ENCODE measurements around the gene SLC2A11. TPM values are rescaled to one million over a fixed set of nuclear protein-coding genes. Genes with fewer than 3 reads are reported as not detected.

Gene SLC2A11
- total and polyA plus RNA-seq, 3 experiments from 2014 or later, result 5.2 to 9.0 (median 7.1) TPM

GRCh38 chr22:23922921-23923320, 65.2 kb downstream of the SLC2A11 start:
- Mint-ChIP-seq H3K9me3 (peaks cover 0 to 27% (median 8%) of the 10 kb centered on the region in 5 donors), H3K27me3 (no peaks in the 10 kb centered on the region), H3K36me3 (peaks cover 7 to 67% (median 23%) of the 10 kb centered on the region in 3 donors), H3K27ac (peak overlapping the region in 1 of 8 donors; percentile 23), H3K4me3 (no peak overlapping the region), H3K4me1 (peaks cover 0 to 9% (median 0%) of the 10 kb centered on the region in 3 donors)
- ChIA-PET CTCF (no interaction called here), POLR2A (no interaction called here)
- DNase-seq, result no peak
- H3K36me3 ChIP-seq (ENCODE audit: insufficient read depth, low read length), result peaks cover 5% of the 10 kb centered on the region
- no peak overlapping the region for H3K27ac ChIP-seq (ENCODE audit: low read depth, low read length)
- H3K27me3 ChIP-seq (ENCODE audit: insufficient read depth, low read length, poor library complexity, severe bottlenecking), result no peaks in the 10 kb centered on the region
- H3K9me3 ChIP-seq (ENCODE audit: low read length), result peaks cover 6% of the 10 kb centered on the region
- H3K4me3 ChIP-seq (ENCODE audit: low read length), result no peak overlapping the region
- no peaks in the 10 kb centered on the region for H3K4me1 ChIP-seq (ENCODE audit: insufficient read depth, low read length)

- peaks cover 0 to 27% (median 8%) of the 10 kb centered on the region in 5 donors for H3K9me3 Mint-ChIP-seq
- peak overlapping the region in 1 of 8 donors; percentile 83 for H3K27ac Mint-ChIP-seq
- DNase-seq, result no peak
- ChIA-PET POLR2A (no interaction called here), CTCF (no interaction called here)
- H3K27me3 Mint-ChIP-seq, result no peaks in the 10 kb centered on the region
- Histone ChIP-seq H3K9me3 (ENCODE audit: low read length) (peaks cover 6% of the 10 kb centered on the region), H3K27me3 (ENCODE audit: insufficient read depth, low read length, poor library complexity, severe bottlenecking) (no peaks in the 10 kb centered on the region), H3K4me1 (ENCODE audit: insufficient read depth, low read length) (no peaks in the 10 kb centered on the region), H3K36me3 (ENCODE audit: insufficient read depth, low read length) (peaks cover 5% of the 10 kb centered on the region), H3K27ac (ENCODE audit: low read depth, low read length) (no peak overlapping the region), H3K4me3 (ENCODE audit: low read length) (no peak overlapping the region)
- peaks cover 0 to 15% (median 0%) of the 10 kb centered on the region in 3 donors for H3K4me1 Mint-ChIP-seq
- no peak overlapping the region for H3K4me3 Mint-ChIP-seq
- H3K36me3 Mint-ChIP-seq, result peaks cover 11 to 76% (median 28%) of the 10 kb centered on the region in 3 donors
Observed at GRCh38 chr22:23925020-23925606, 67.4 kb downstream of the SLC2A11 start.

GRCh38 chr22:23926561-23926960, 68.9 kb downstream of the SLC2A11 start:
- peaks cover 15 to 75% (median 33%) of the 10 kb centered on the region in 3 donors for H3K36me3 Mint-ChIP-seq
- Histone ChIP-seq H3K27ac (ENCODE audit: low read depth, low read length) (no peak overlapping the region), H3K36me3 (ENCODE audit: insufficient read depth, low read length) (peaks cover 5% of the 10 kb centered on the region), H3K4me3 (ENCODE audit: low read length) (no peak overlapping the region), H3K27me3 (ENCODE audit: insufficient read depth, low read length, poor library complexity, severe bottlenecking) (no peaks in the 10 kb centered on the region), H3K9me3 (ENCODE audit: low read length) (peaks cover 6% of the 10 kb centered on the region), H3K4me1 (ENCODE audit: insufficient read depth, low read length) (no peaks in the 10 kb centered on the region)
- DNase-seq, result no peak
- H3K4me1 Mint-ChIP-seq, result peaks cover 0 to 20% (median 0%) of the 10 kb centered on the region in 3 donors
- ChIA-PET POLR2A (no interaction called here), CTCF (interaction anchor here (1.3 kb wide), 1 partner anchor 32 kb away, joined by 3 read pairs; the partner anchor contains the start of gene MIF)
- H3K27ac Mint-ChIP-seq, result no peak overlapping the region
- no peak overlapping the region for H3K4me3 Mint-ChIP-seq
- H3K9me3 Mint-ChIP-seq, result peaks cover 0 to 31% (median 8%) of the 10 kb centered on the region in 5 donors
- H3K27me3 Mint-ChIP-seq, result peaks cover 0 to 2% of the 10 kb centered on the region in 2 donors

Other genes starting within 250 kb of the SLC2A11 start
- under 1 TPM; 0.47 to 0.66 TPM for gene DRICH1, start 225.6 kb upstream of the SLC2A11 start, total RNA-seq
- not detected for gene DRICH1, start 225.6 kb upstream of the SLC2A11 start, polyA plus RNA-seq
- 1 to 10 TPM; 3.2 to 4.8 TPM for gene RGL4, start 166.9 kb upstream of the SLC2A11 start, total RNA-seq
- gene RGL4, start 166.9 kb upstream of the SLC2A11 start, polyA plus RNA-seq, result 58.4 TPM
- 1 to 10 TPM; 3.4 to 3.7 TPM for gene ZNF70, start 106.8 kb upstream of the SLC2A11 start, total RNA-seq
- 0.35 TPM for gene ZNF70, start 106.8 kb upstream of the SLC2A11 start, polyA plus RNA-seq
- gene VPREB3, start 103.5 kb upstream of the SLC2A11 start, total RNA-seq, result not detected
- not detected for gene VPREB3, start 103.5 kb upstream of the SLC2A11 start, polyA plus RNA-seq
- under 1 TPM; 0.81 to 0.93 TPM for gene C22orf15, start 94.9 kb upstream of the SLC2A11 start, total RNA-seq
- 0.75 TPM for gene C22orf15, start 94.9 kb upstream of the SLC2A11 start, polyA plus RNA-seq
- 100 to 1,000 TPM; 172 to 186 TPM for gene CHCHD10, start 89.9 kb upstream of the SLC2A11 start, total RNA-seq
- 34.0 TPM for gene CHCHD10, start 89.9 kb upstream of the SLC2A11 start, polyA plus RNA-seq
- gene MMP11, start 85.0 kb upstream of the SLC2A11 start, total RNA-seq, result 1 to 10 TPM in 1 of 2 experiments, under 1 TPM in 1; 0.90 to 1.6 TPM
- gene MMP11, start 85.0 kb upstream of the SLC2A11 start, polyA plus RNA-seq, result 1.9 TPM
- gene SMARCB1, start 70.9 kb upstream of the SLC2A11 start, total RNA-seq, result 100 to 1,000 TPM; 113 to 120 TPM
- 40.4 TPM for gene SMARCB1, start 70.9 kb upstream of the SLC2A11 start, polyA plus RNA-seq
- 1 to 10 TPM; 5.4 to 5.8 TPM for gene DERL3, start 18.9 kb upstream of the SLC2A11 start, total RNA-seq
- gene DERL3, start 18.9 kb upstream of the SLC2A11 start, polyA plus RNA-seq, result 0.28 TPM
- 100 to 1,000 TPM; 804 to 830 TPM for gene MIF, start 36.5 kb downstream of the SLC2A11 start, total RNA-seq
- 1,220 TPM for gene MIF, start 36.5 kb downstream of the SLC2A11 start, polyA plus RNA-seq
- gene GSTT2B, start 103.3 kb downstream of the SLC2A11 start, total RNA-seq, result not detected
- not detected for gene GSTT2B, start 103.3 kb downstream of the SLC2A11 start, polyA plus RNA-seq
- not detected for gene DDTL, start 109.0 kb downstream of the SLC2A11 start, total RNA-seq
- 2.4 TPM for gene DDTL, start 109.0 kb downstream of the SLC2A11 start, polyA plus RNA-seq
- 10 to 100 TPM; 84.5 to 88.2 TPM for gene DDT, start 116.6 kb downstream of the SLC2A11 start, total RNA-seq
- gene DDT, start 116.6 kb downstream of the SLC2A11 start, polyA plus RNA-seq, result 109 TPM
- gene GSTT2, start 122.3 kb downstream of the SLC2A11 start, total RNA-seq, result not detected
- gene GSTT2, start 122.3 kb downstream of the SLC2A11 start, polyA plus RNA-seq, result not detected
- gene GSTT4, start 147.6 kb downstream of the SLC2A11 start, total RNA-seq, result not detected
- gene GSTT4, start 147.6 kb downstream of the SLC2A11 start, polyA plus RNA-seq, result not detected
- gene CABIN1, start 153.4 kb downstream of the SLC2A11 start, total RNA-seq, result 10 to 100 TPM; 69.0 to 71.6 TPM
- gene CABIN1, start 153.4 kb downstream of the SLC2A11 start, polyA plus RNA-seq, result 13.0 TPM

Measured in CD8-positive, alpha-beta memory T cell (primary cell).